ENCODE results near the gene TRA2B.

TRA2B gene

DNA sequence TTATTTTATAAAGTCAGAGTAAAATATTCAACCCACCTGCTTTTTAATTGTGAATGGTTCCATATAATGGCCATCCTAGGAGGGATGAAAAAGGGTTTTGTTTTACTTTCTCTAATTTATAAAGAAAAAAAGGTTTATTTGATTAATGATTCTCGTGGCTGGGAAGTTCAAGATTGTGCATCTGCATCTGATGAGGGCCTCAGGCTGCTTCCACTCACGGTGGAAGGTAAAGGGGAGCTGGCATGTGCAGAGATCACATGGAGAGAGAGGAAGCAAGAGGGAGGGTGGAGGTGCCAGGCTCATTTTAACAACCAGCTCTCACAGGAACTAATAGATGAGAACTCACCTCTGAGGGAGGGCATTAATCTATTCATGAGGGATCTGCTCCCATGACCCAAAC is 27.7 kb upstream of the TRA2B start:
- TF ChIP-seq, protein P1, sequence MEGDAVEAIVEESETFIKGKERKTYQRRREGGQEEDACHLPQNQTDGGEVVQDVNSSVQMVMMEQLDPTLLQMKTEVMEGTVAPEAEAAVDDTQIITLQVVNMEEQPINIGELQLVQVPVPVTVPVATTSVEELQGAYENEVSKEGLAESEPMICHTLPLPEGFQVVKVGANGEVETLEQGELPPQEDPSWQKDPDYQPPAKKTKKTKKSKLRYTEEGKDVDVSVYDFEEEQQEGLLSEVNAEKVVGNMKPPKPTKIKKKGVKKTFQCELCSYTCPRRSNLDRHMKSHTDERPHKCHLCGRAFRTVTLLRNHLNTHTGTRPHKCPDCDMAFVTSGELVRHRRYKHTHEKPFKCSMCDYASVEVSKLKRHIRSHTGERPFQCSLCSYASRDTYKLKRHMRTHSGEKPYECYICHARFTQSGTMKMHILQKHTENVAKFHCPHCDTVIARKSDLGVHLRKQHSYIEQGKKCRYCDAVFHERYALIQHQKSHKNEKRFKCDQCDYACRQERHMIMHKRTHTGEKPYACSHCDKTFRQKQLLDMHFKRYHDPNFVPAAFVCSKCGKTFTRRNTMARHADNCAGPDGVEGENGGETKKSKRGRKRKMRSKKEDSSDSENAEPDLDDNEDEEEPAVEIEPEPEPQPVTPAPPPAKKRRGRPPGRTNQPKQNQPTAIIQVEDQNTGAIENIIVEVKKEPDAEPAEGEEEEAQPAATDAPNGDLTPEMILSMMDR (IDR thresholded peaks at IDR 0.05; ENCODE audit: low read depth, low read length) = no peak

DNA sequence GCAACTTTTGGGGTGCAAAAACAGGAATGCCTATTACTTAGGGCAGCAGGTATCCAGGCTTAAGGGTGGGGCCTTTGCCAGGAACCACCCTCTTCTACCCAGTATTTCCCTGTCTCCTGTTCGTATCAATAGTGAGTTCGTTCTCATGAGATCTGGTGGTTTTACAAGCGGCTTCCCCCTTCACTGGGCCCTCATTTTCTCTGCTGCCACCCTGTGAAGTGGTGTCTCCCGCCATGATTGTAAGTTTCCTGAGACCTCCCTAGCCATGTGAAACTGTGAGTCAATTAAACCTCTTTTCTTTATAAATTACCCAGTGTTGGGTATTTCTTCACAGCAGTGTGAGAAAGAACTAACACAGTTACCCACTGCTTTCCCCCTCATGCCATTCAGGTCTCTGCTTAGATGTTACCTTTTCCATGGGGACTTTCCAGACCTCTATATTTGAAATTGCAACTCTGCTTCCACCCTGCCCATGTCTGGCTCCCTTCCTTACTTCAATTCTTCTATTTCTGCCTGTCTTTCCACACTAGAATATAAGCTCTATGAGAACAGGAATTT is 23.9 kb upstream of the TRA2B start:
- peak overlapping the region; percentile 27; the same call in 1 of the 2 replicates for H3K4me3 ChIP-seq (ENCODE audit: low read depth, low read length)
- TF ChIP-seq, protein P1 (IDR thresholded peaks at IDR 0.05; ENCODE audit: low read depth, low read length) = no peak

More for the DNA sequence above, 27.7 kb upstream of the TRA2B start:
- no peak overlapping the region for H3K4me3 ChIP-seq (ENCODE audit: low read depth, low read length)

DNA sequence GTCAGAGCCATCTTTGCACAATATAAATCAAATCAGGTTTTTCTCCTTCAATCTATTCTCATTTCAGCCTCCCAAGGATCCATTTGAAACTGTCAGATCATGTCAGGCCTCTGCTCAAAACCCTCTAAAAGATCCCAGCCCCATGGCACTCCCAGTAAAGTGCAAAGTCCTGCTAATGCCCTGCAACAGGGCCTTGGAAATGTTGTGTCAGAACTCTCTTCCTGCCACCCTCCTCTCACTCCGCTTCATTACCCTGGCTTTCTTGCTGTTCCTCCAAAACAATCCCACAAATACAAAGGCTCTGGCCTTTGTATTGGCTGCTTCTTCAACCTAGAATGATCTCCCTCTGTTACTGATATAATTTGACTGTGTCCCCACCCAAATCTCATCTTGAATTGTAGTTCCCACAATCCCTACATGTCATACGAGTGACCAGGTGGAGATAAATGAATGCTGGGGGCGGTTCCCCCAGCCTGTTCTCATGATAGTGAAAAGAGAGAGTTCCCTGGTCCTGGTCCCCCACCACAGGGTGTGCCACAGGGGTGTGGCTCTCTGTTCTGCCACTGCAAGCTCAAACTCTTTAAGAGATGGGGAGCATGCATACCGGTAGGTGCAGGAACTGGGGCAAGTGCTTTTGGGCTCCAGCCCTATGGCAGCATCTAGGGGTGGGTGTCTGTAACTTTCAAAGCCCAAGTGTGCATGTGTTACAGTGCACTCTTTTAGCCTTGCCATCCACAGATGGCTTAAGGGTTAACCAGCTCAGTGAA is 22.9 kb upstream of the TRA2B start:
- H3K4me3 ChIP-seq (ENCODE audit: low read depth, low read length) = peak overlapping the region; percentile 50

DNA sequence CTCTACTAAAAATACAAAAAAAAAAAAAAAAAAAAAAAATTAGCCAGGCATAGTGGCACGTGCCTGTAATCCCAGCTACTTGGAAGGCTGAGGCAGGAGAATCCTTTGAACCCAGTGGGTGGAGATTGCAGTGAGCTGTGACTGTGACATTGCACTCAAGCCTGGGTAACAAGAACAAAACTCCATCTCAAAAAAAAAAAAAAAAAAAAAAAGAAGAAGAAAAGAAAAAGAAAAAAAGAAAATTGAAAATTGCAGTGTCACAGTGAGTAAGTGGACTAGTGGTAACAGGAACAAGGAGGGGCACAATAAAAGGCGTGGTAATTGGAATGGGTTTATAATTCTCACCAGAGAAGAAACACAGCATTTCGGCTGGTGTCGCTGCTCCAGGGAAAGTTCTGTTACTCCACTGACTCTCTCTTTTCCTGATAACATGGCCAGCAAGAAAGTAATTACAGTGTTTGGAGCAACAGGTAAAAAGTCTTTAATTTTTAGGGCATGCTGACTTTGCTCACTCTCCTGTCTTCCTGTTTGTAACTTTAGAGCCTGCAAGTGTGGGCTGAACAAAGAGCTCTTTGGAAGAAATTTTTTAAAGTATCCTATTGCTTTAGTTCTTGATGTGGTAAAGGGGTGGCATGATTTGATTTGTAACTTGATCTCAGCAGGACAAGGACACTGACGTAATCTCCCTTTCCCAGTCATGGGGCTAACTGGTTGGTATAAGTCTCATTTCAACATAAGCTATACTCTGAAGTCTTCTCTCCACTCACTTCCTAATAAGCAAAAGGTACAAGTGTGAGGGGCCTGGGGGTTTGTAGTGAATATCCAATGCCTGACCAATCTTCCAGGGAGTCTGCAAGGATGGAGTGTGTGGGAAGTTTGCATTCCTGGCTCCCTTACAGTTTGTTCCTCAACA is 22.1 kb upstream of the TRA2B start:
- H3K4me3 ChIP-seq (ENCODE audit: low read depth, low read length) = peak overlapping the region; percentile 50
- TF ChIP-seq, protein P1 (IDR thresholded peaks at IDR 0.05; ENCODE audit: low read depth, low read length) = no peak

More for the DNA sequence above, 22.9 kb upstream of the TRA2B start:
- TF ChIP-seq, protein P1 (IDR thresholded peaks at IDR 0.05; ENCODE audit: low read depth, low read length) = no peak

DNA sequence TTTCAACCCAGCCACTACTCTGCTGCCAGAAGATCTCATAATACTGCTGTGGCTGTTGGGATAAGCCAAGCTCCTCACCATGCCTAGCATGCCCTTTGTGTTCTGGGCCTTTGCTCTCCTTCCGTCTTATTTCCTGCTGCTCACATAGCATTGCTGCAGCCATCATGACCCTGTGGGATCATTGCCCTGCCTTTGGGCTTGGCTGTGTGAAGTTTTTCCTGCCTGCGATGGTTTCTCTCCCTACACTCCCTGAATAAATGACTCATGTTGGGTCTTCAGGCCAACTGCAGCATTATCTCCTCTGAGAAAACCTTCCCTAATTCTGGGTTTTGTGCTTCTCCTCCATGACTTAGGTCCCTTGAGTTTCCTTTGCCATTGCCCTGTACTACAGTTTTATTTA is 20.8 kb upstream of the TRA2B start:
- H3K4me3 ChIP-seq (ENCODE audit: low read depth, low read length) = no peak overlapping the region
- TF ChIP-seq, protein P1 (IDR thresholded peaks at IDR 0.05; ENCODE audit: low read depth, low read length) = no peak

DNA sequence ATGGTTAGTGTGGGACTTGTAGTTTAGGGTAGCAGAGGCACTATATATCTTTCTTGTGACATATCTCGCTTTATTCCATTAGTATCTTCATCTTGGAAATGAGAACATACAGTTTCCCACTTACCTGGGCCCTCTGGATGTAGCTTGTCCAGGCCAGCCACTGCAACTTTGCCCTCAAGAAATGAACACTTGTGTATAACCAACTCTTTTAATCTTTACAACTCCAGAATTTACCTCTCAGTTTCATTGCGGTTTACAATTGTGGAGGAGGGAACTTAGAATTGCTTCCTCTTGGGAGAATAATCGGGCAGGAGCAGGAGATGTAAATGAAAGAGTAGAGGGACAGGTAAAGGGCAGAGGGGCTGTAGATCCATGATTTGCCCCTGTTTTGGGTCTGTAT is 18.4 kb upstream of the TRA2B start:
- TF ChIP-seq, protein P1 (IDR thresholded peaks at IDR 0.05; ENCODE audit: low read depth, low read length) = no peak
- H3K4me3 ChIP-seq (ENCODE audit: low read depth, low read length) = no peak overlapping the region

Measured in WI38 (cell line).